Inflammatory macrophage treated with lipopolysaccharide for 1 hour (primary cell): ENCODE data around the gene KRTAP5-9.
A peak's percentile ranks its signal among the peaks of the same experiment; 100 is the strongest.
"Not testable (repeated sequence)": the region's sequence is repeated elsewhere in the genome, so short reads cannot be mapped to it uniquely, and the experiment has no call there.

Source experiments
- DNase-seq, 2 donors: peaks; one replicate each; pipeline ENCODE4 v3.0.0-alpha.2; 2020 to 2022

Gene KRTAP5-9

GRCh38 chr11:71548120-71548519, at the start of gene KRTAP5-9:
KRTAP5-9 (plus strand) TSS chr11:71548420; CDS start chr11:71548658, 238 bp downstream.
- no peak for DNase-seq

GRCh38 chr11:71499125-71499524, 49.1 kb upstream of the KRTAP5-9 start:
- no peak for DNase-seq

- no peak for DNase-seq
Observed at GRCh38 chr11:71499546-71499945, 48.7 kb upstream of the KRTAP5-9 start.

GRCh38 chr11:71500601-71501021, 47.6 kb upstream of the KRTAP5-9 start:
- DNase-seq = no peak

GRCh38 chr11:71501071-71501985, 46.9 kb upstream of the KRTAP5-9 start:
- no peak for DNase-seq

- DNase-seq = no peak
Observed at GRCh38 chr11:71502026-71502425, 46.2 kb upstream of the KRTAP5-9 start.

GRCh38 chr11:71502871-71503435, 45.3 kb upstream of the KRTAP5-9 start:
- DNase-seq = no peak

- DNase-seq = no peak
Observed at GRCh38 chr11:71504531-71504930, 43.7 kb upstream of the KRTAP5-9 start.

GRCh38 chr11:71505001-71505400, 43.2 kb upstream of the KRTAP5-9 start:
- DNase-seq = no peak

- no peak for DNase-seq
Observed at GRCh38 chr11:71505781-71506180, 42.4 kb upstream of the KRTAP5-9 start.

GRCh38 chr11:71507102-71507501, 41.1 kb upstream of the KRTAP5-9 start:
- no peak for DNase-seq

- no peak for DNase-seq
Observed at GRCh38 chr11:71518506-71519471, 29.4 kb upstream of the KRTAP5-9 start.

- no peak for DNase-seq
Observed at GRCh38 chr11:71519546-71519945, 28.7 kb upstream of the KRTAP5-9 start.

GRCh38 chr11:71525188-71525937, 22.9 kb upstream of the KRTAP5-9 start:
- no peak for DNase-seq

GRCh38 chr11:71525938-71526495, 22.2 kb upstream of the KRTAP5-9 start:
- DNase-seq = no peak

- not testable (repeated sequence) for DNase-seq
Observed at GRCh38 chr11:71526796-71527575, 21.2 kb upstream of the KRTAP5-9 start, which contains the start of gene KRTAP5-7. KRTAP5-7 (plus strand) TSS chr11:71527267; CDS start chr11:71527301, 34 bp downstream.

- no peak for DNase-seq
Observed at GRCh38 chr11:71527576-71528210, 20.5 kb upstream of the KRTAP5-9 start.

GRCh38 chr11:71530602-71531001, 17.6 kb upstream of the KRTAP5-9 start:
- DNase-seq = no peak

- peak; percentile 88 to 90 for DNase-seq
Observed at GRCh38 chr11:71532036-71532610, 16.1 kb upstream of the KRTAP5-9 start.
